Activated T-cell treated with anti-CD3 and anti-CD28 coated beads, Interleukin-2, amount 50 U/mL, for 24 hours (primary cell): ENCODE measurements around the gene SH3RF2.
"Not testable (repeated sequence)": the region's sequence is repeated elsewhere in the genome, so short reads cannot be mapped to it uniquely, and the experiment has no call there.

Source experiments
- DNase-seq: peaks from one replicate; pipeline ENCODE4 v3.0.0-alpha.2; 2020
- H3K27ac Mint-ChIP-seq: 2 replicates; pipeline ENCODE4 v1.8.0; 2020; ENCODE audit warnings: mild to moderate bottlenecking, mixed read lengths
- H3K27me3 Mint-ChIP-seq: 2 replicates; pipeline ENCODE4 v1.8.0; 2020; ENCODE audit warnings: mixed read lengths
- H3K36me3 Mint-ChIP-seq: 2 replicates; pipeline ENCODE4 v1.8.0; 2020; ENCODE audit warnings: low read depth, mixed read lengths
- H3K4me1 Mint-ChIP-seq: 2 replicates; pipeline ENCODE4 v1.8.0; 2020; ENCODE audit warnings: low read depth, mixed read lengths
- H3K4me3 Mint-ChIP-seq: 2 replicates; pipeline ENCODE4 v1.8.0; 2020; ENCODE audit warnings: mild to moderate bottlenecking, moderate library complexity, mixed read lengths
- H3K9me3 Mint-ChIP-seq: 2 replicates; pipeline ENCODE4 v1.8.0; 2020; ENCODE audit warnings: mixed read lengths

The SH3RF2 gene

GRCh38 chr5:146007989-146008388 lies 71.6 kb downstream of the SH3RF2 start:
- Mint-ChIP-seq H3K36me3 (no peaks in the 10 kb centered on the region), H3K4me1 (no peaks in the 10 kb centered on the region), H3K4me3 (no peak overlapping the region), H3K9me3 (no peaks in the 10 kb centered on the region), H3K27ac (no peak overlapping the region), H3K27me3 (peaks cover 10% of the 10 kb centered on the region)
- no peak for DNase-seq

GRCh38 chr5:146009020-146009419 lies 72.6 kb downstream of the SH3RF2 start:
- Mint-ChIP-seq H3K27ac (no peak overlapping the region), H3K36me3 (no peaks in the 10 kb centered on the region), H3K9me3 (no peaks in the 10 kb centered on the region), H3K4me1 (no peaks in the 10 kb centered on the region), H3K27me3 (peaks cover 8% of the 10 kb centered on the region), H3K4me3 (no peak overlapping the region)
- no peak for DNase-seq

- not testable (repeated sequence) for H3K4me3 Mint-ChIP-seq, H3K9me3 Mint-ChIP-seq, H3K27ac Mint-ChIP-seq, DNase-seq, H3K36me3 Mint-ChIP-seq, H3K27me3 Mint-ChIP-seq, H3K4me1 Mint-ChIP-seq
Measured at GRCh38 chr5:146010447-146010846, 74.1 kb downstream of the SH3RF2 start.

GRCh38 chr5:146013761-146014160 lies 77.4 kb downstream of the SH3RF2 start:
- no peak for DNase-seq
- Mint-ChIP-seq H3K27ac (no peak overlapping the region), H3K27me3 (peaks cover 7% of the 10 kb centered on the region), H3K4me1 (peaks cover 9% of the 10 kb centered on the region), H3K4me3 (no peak overlapping the region), H3K36me3 (no peaks in the 10 kb centered on the region), H3K9me3 (no peaks in the 10 kb centered on the region)

GRCh38 chr5:146015001-146015400 lies 78.6 kb downstream of the SH3RF2 start:
- H3K27me3 Mint-ChIP-seq, result peaks cover 7% of the 10 kb centered on the region
- H3K4me1 Mint-ChIP-seq, result peaks cover 9% of the 10 kb centered on the region
- no peak overlapping the region for H3K4me3 Mint-ChIP-seq
- H3K27ac Mint-ChIP-seq, result no peak overlapping the region
- no peak for DNase-seq
- no peaks in the 10 kb centered on the region for H3K9me3 Mint-ChIP-seq
- no peaks in the 10 kb centered on the region for H3K36me3 Mint-ChIP-seq

- Mint-ChIP-seq H3K9me3 (no peaks in the 10 kb centered on the region), H3K36me3 (no peaks in the 10 kb centered on the region), H3K4me3 (no peak overlapping the region), H3K4me1 (peaks cover 9% of the 10 kb centered on the region), H3K27ac (no peak overlapping the region), H3K27me3 (peaks cover 7% of the 10 kb centered on the region)
- DNase-seq, result no peak
Measured at GRCh38 chr5:146016764-146017484, 80.5 kb downstream of the SH3RF2 start.

GRCh38 chr5:146018514-146019375 lies 82.4 kb downstream of the SH3RF2 start:
- Mint-ChIP-seq H3K9me3 (no peaks in the 10 kb centered on the region), H3K27ac (no peak overlapping the region), H3K4me3 (no peak overlapping the region), H3K4me1 (peaks cover 9% of the 10 kb centered on the region), H3K36me3 (no peaks in the 10 kb centered on the region), H3K27me3 (peaks cover 6% of the 10 kb centered on the region)
- no peak for DNase-seq

- no peak for DNase-seq
- Mint-ChIP-seq H3K27ac (no peak overlapping the region), H3K9me3 (no peaks in the 10 kb centered on the region), H3K36me3 (no peaks in the 10 kb centered on the region), H3K4me3 (no peak overlapping the region), H3K27me3 (peaks cover 13% of the 10 kb centered on the region), H3K4me1 (peaks cover 9% of the 10 kb centered on the region)
Measured at GRCh38 chr5:146020100-146020499, 83.7 kb downstream of the SH3RF2 start.

- Mint-ChIP-seq H3K27me3 (peaks cover 18% of the 10 kb centered on the region), H3K4me3 (no peak overlapping the region), H3K9me3 (no peaks in the 10 kb centered on the region), H3K4me1 (no peaks in the 10 kb centered on the region), H3K27ac (no peak overlapping the region), H3K36me3 (no peaks in the 10 kb centered on the region)
- no peak for DNase-seq
Measured at GRCh38 chr5:146024034-146024433, 87.7 kb downstream of the SH3RF2 start.

- Mint-ChIP-seq H3K36me3 (no peaks in the 10 kb centered on the region), H3K27me3 (peaks cover 18% of the 10 kb centered on the region), H3K27ac (no peak overlapping the region), H3K4me1 (no peaks in the 10 kb centered on the region), H3K4me3 (no peak overlapping the region), H3K9me3 (no peaks in the 10 kb centered on the region)
- no peak for DNase-seq
Measured at GRCh38 chr5:146025114-146025680, 88.8 kb downstream of the SH3RF2 start.

GRCh38 chr5:146025681-146026080 lies 89.3 kb downstream of the SH3RF2 start:
- no peak overlapping the region for H3K4me3 Mint-ChIP-seq
- peaks cover 18% of the 10 kb centered on the region for H3K27me3 Mint-ChIP-seq
- H3K27ac Mint-ChIP-seq, result no peak overlapping the region
- no peaks in the 10 kb centered on the region for H3K4me1 Mint-ChIP-seq
- DNase-seq, result no peak
- no peaks in the 10 kb centered on the region for H3K9me3 Mint-ChIP-seq
- H3K36me3 Mint-ChIP-seq, result no peaks in the 10 kb centered on the region

GRCh38 chr5:146026307-146027010 lies 90.1 kb downstream of the SH3RF2 start:
- H3K4me1 Mint-ChIP-seq, result no peaks in the 10 kb centered on the region
- H3K9me3 Mint-ChIP-seq, result no peaks in the 10 kb centered on the region
- H3K4me3 Mint-ChIP-seq, result no peak overlapping the region
- peaks cover 18% of the 10 kb centered on the region for H3K27me3 Mint-ChIP-seq
- DNase-seq, result no peak
- no peak overlapping the region for H3K27ac Mint-ChIP-seq
- H3K36me3 Mint-ChIP-seq, result no peaks in the 10 kb centered on the region

GRCh38 chr5:146027751-146028150 lies 91.4 kb downstream of the SH3RF2 start:
- H3K36me3 Mint-ChIP-seq, result no peaks in the 10 kb centered on the region
- no peaks in the 10 kb centered on the region for H3K9me3 Mint-ChIP-seq
- H3K4me1 Mint-ChIP-seq, result no peaks in the 10 kb centered on the region
- peaks cover 19% of the 10 kb centered on the region for H3K27me3 Mint-ChIP-seq
- DNase-seq, result no peak
- no peak overlapping the region for H3K4me3 Mint-ChIP-seq
- H3K27ac Mint-ChIP-seq, result no peak overlapping the region

GRCh38 chr5:146032911-146033310 lies 96.5 kb downstream of the SH3RF2 start:
- no peaks in the 10 kb centered on the region for H3K4me1 Mint-ChIP-seq
- DNase-seq, result no peak
- H3K4me3 Mint-ChIP-seq, result no peak overlapping the region
- H3K36me3 Mint-ChIP-seq, result no peaks in the 10 kb centered on the region
- no peaks in the 10 kb centered on the region for H3K9me3 Mint-ChIP-seq
- H3K27ac Mint-ChIP-seq, result no peak overlapping the region
- H3K27me3 Mint-ChIP-seq, result peaks cover 8% of the 10 kb centered on the region
